WTC11 (cell line): Measurements from ENCODE around the gene PRSS53. TPM values are rescaled to one million over a fixed set of nuclear protein-coding genes. Genes with fewer than 3 reads are reported as not detected.

Source experiments
- ATAC-seq: fragments of 200-7000 bp; cut with Tn5 transposase; 2 replicates; pipeline ENCODE4 v1.10.0; 2021; ENCODE audit warnings: mild to moderate bottlenecking, moderate library complexity
- CTCF ChIA-PET: fragments of 300-600 bp; sonication (Branson Sonifier 250); formaldehyde crosslinking; loops from one replicate; lab custom pipeline; 2021; ENCODE audit warnings: antibody characterized with exemption; lab: Charles Lee
- POLR2A ChIA-PET: fragments of 350-600 bp; sonication (Branson Sonifier 250); formaldehyde crosslinking; loops from one replicate; lab custom pipeline; 2021; ENCODE audit warnings: antibody characterized with exemption; lab: Charles Lee
- DNase-seq: peaks from one replicate; pipeline ENCODE4 v3.0.0; 2021; ENCODE audit warnings: low spot score
- H3K27ac Mint-ChIP-seq: 2 replicates; pipeline ENCODE4 v1.8.0; 2021; ENCODE audit warnings: mixed read lengths
- H3K27me3 Mint-ChIP-seq: 2 replicates; pipeline ENCODE4 v1.8.0; 2021; ENCODE audit warnings: low read depth, mild to moderate bottlenecking, moderate library complexity, mixed read lengths
- H3K36me3 Mint-ChIP-seq: 2 replicates; pipeline ENCODE4 v1.8.0; 2021; ENCODE audit warnings: mixed read lengths
- H3K4me1 Mint-ChIP-seq: 2 replicates; pipeline ENCODE4 v1.8.0; 2022; ENCODE audit warnings: mixed read lengths
- H3K4me3 Mint-ChIP-seq: 2 replicates; pipeline ENCODE4 v1.8.0; 2021; ENCODE audit warnings: mild to moderate bottlenecking, moderate library complexity, mixed read lengths
- H3K9me3 Mint-ChIP-seq: 2 replicates; pipeline ENCODE4 v1.8.0; 2021; ENCODE audit warnings: mixed read lengths
- CREM ChIP-seq: sonication (generic); formaldehyde crosslinking; IDR thresholded peaks from 2 replicates; pipeline ENCODE4 v1.8.1; 2022; ENCODE audit warnings: mild to moderate bottlenecking, missing genetic modification reagents, moderate library complexity
- EMX1 ChIP-seq: fragments of 250-450 bp; sonication (Bioruptor Pico); IDR thresholded peaks from 2 replicates; pipeline ENCODE4 v1.8.0; 2021; ENCODE audit warnings: mild to moderate bottlenecking
- FOXK1 ChIP-seq: sonication (generic); formaldehyde crosslinking; IDR thresholded peaks from 2 replicates; pipeline ENCODE4 v1.8.0; 2022; ENCODE audit warnings: mild to moderate bottlenecking, moderate library complexity, missing genetic modification reagents
- GABPB1 ChIP-seq: sonication (generic); formaldehyde crosslinking; IDR thresholded peaks from 2 replicates; pipeline ENCODE4 v1.8.1; 2023; ENCODE audit warnings: mild to moderate bottlenecking, missing genetic modification reagents
- GRHL2 ChIP-seq: fragments of 250-450 bp; sonication (Bioruptor Pico); IDR thresholded peaks from 2 replicates; pipeline ENCODE4 v1.8.0; 2022; ENCODE audit warnings: mild to moderate bottlenecking, moderate library complexity; ENCODE audit not compliant: insufficient replicate concordance, severe bottlenecking
- JAZF1 ChIP-seq: fragments of 250-450 bp; sonication (Bioruptor Pico); IDR thresholded peaks from 2 replicates; pipeline ENCODE4 v1.9.0; 2021; ENCODE audit warnings: moderate library complexity, mild to moderate bottlenecking, inconsistent platforms
- PRRX2 ChIP-seq: fragments of 250-450 bp; sonication (Bioruptor Pico); IDR thresholded peaks from 2 replicates; pipeline ENCODE4 v1.8.0; 2021; ENCODE audit warnings: mild to moderate bottlenecking
- RORB ChIP-seq: fragments of 250-450 bp; sonication (Bioruptor Pico); IDR thresholded peaks from 2 replicates; pipeline ENCODE4 v1.9.0; 2021; ENCODE audit warnings: mild to moderate bottlenecking
- SOX15 ChIP-seq: fragments of 250-450 bp; sonication (Bioruptor Pico); IDR thresholded peaks from 2 replicates; pipeline ENCODE4 v1.9.0; 2021; ENCODE audit warnings: mild to moderate bottlenecking
- ZNF121 ChIP-seq: sonication (generic); formaldehyde crosslinking; IDR thresholded peaks from 2 replicates; pipeline ENCODE4 v1.8.0; 2023; ENCODE audit warnings: missing genetic modification reagents
- ZNF232 ChIP-seq: sonication (generic); formaldehyde crosslinking; IDR thresholded peaks from 2 replicates; pipeline ENCODE4 v1.8.0; 2022; ENCODE audit warnings: mild to moderate bottlenecking, missing genetic modification reagents
- ZNF317 ChIP-seq: sonication (generic); formaldehyde crosslinking; IDR thresholded peaks from 2 replicates; pipeline ENCODE4 v1.8.1; 2023; ENCODE audit warnings: low read depth, mild to moderate bottlenecking, moderate library complexity, missing genetic modification reagents, borderline replicate concordance
- ZNF423 ChIP-seq: fragments of 250-450 bp; sonication (Bioruptor Pico); IDR thresholded peaks from 2 replicates; pipeline ENCODE4 v2.1.2; 2022; ENCODE audit warnings: mild to moderate bottlenecking, moderate library complexity
- total RNA-seq: library from RNA; stranded (reverse); gene quantifications from 3 replicates; pipeline ENCODE4 v1.2.3, GENCODE V29; 2021
- TF ChIP-seq, protein P1 (sequence below): sonication (generic); formaldehyde crosslinking; IDR thresholded peaks from 2 replicates; pipeline ENCODE4 v1.8.0; 2023; ENCODE audit warnings: missing genetic modification reagents, mild to moderate bottlenecking, borderline replicate concordance
- TF ChIP-seq, protein P2 (sequence below): sonication (generic); formaldehyde crosslinking; conservative IDR thresholded peaks from 2 replicates; pipeline ENCODE4 v1.8.1; 2022; ENCODE audit warnings: mild to moderate bottlenecking, missing genetic modification reagents
- TF ChIP-seq, protein P3 (sequence below): sonication (generic); formaldehyde crosslinking; IDR thresholded peaks from 2 replicates; pipeline ENCODE4 v1.8.0; 2023; ENCODE audit warnings: missing genetic modification reagents
- TF ChIP-seq, protein P4 (sequence below): sonication (generic); formaldehyde crosslinking; IDR thresholded peaks from 2 replicates; pipeline ENCODE4 v1.8.0; 2022; ENCODE audit warnings: mild to moderate bottlenecking, missing genetic modification reagents
- TF ChIP-seq, protein P5 (sequence below): fragments of 250-450 bp; sonication (Bioruptor Pico); conservative IDR thresholded peaks from 2 replicates; pipeline ENCODE4 v1.9.0; 2021; ENCODE audit warnings: mild to moderate bottlenecking
- TF ChIP-seq, protein P6 (sequence below): sonication (generic); formaldehyde crosslinking; IDR thresholded peaks from 2 replicates; pipeline ENCODE4 v1.8.1; 2022; ENCODE audit warnings: mild to moderate bottlenecking, missing genetic modification reagents, moderate library complexity, borderline replicate concordance
- TF ChIP-seq, protein P7 (sequence below): sonication (generic); formaldehyde crosslinking; IDR thresholded peaks from 2 replicates; pipeline ENCODE4 v1.8.1; 2022; ENCODE audit warnings: missing genetic modification reagents, borderline replicate concordance
- TF ChIP-seq, protein P8 (sequence below): sonication (generic); formaldehyde crosslinking; IDR thresholded peaks from 2 replicates; pipeline ENCODE4 v1.8.1; 2023; ENCODE audit warnings: mild to moderate bottlenecking, missing genetic modification reagents, moderate library complexity

The PRSS53 gene
- total RNA-seq, 1 experiment from 2014 or later: 4.9 TPM

DNA sequence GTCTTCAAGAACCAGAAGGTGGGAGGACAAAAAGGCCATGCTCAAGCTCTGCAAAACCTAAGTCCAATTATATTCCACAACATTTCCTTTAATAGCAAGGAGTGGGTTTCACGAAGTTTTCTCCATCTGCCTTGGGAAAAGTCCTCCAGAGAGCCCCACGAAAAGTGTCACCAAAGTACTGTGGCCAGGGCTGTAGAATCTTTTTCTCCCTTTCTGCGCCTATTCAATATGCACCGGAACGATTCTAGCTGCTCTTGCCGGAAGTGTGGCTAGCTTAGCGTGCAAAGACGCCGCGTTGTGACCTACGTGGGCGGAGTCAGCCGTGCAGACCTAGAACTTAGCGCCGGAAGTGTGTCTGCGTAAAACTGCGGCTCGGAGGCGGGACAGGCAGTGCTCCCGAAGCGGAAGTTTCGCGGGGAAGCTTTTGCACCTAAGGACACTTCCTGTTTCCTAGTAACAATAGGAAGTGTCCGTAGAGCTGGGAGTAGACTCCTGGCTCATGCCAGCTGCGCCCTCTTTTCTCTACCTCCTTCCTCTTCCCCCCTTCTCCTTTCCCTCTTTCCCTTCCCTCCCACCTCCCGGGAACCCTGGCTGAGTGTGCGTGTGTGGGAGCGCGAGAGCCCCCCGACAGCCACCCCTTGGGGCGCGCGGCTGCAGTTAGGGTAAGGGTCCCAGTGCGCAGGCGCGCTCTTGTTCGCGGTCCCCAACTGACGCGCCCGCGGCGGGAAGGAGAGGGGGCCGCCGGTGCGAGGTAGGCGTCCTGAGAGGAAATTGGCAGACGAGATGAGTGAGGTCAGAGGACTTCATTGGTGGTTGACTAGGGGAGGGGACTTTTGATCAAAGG lies 14.6 kb downstream of the PRSS53 start, which contains the start of the genes ZNF646 and ZNF668 (continued):
- TF ChIP-seq, protein P1, sequence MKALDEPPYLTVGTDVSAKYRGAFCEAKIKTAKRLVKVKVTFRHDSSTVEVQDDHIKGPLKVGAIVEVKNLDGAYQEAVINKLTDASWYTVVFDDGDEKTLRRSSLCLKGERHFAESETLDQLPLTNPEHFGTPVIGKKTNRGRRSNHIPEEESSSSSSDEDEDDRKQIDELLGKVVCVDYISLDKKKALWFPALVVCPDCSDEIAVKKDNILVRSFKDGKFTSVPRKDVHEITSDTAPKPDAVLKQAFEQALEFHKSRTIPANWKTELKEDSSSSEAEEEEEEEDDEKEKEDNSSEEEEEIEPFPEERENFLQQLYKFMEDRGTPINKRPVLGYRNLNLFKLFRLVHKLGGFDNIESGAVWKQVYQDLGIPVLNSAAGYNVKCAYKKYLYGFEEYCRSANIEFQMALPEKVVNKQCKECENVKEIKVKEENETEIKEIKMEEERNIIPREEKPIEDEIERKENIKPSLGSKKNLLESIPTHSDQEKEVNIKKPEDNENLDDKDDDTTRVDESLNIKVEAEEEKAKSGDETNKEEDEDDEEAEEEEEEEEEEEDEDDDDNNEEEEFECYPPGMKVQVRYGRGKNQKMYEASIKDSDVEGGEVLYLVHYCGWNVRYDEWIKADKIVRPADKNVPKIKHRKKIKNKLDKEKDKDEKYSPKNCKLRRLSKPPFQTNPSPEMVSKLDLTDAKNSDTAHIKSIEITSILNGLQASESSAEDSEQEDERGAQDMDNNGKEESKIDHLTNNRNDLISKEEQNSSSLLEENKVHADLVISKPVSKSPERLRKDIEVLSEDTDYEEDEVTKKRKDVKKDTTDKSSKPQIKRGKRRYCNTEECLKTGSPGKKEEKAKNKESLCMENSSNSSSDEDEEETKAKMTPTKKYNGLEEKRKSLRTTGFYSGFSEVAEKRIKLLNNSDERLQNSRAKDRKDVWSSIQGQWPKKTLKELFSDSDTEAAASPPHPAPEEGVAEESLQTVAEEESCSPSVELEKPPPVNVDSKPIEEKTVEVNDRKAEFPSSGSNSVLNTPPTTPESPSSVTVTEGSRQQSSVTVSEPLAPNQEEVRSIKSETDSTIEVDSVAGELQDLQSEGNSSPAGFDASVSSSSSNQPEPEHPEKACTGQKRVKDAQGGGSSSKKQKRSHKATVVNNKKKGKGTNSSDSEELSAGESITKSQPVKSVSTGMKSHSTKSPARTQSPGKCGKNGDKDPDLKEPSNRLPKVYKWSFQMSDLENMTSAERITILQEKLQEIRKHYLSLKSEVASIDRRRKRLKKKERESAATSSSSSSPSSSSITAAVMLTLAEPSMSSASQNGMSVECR (CRISPR knock-in tag): no peak
- TF ChIP-seq, all 79 proteins: peak for 13

DNA sequence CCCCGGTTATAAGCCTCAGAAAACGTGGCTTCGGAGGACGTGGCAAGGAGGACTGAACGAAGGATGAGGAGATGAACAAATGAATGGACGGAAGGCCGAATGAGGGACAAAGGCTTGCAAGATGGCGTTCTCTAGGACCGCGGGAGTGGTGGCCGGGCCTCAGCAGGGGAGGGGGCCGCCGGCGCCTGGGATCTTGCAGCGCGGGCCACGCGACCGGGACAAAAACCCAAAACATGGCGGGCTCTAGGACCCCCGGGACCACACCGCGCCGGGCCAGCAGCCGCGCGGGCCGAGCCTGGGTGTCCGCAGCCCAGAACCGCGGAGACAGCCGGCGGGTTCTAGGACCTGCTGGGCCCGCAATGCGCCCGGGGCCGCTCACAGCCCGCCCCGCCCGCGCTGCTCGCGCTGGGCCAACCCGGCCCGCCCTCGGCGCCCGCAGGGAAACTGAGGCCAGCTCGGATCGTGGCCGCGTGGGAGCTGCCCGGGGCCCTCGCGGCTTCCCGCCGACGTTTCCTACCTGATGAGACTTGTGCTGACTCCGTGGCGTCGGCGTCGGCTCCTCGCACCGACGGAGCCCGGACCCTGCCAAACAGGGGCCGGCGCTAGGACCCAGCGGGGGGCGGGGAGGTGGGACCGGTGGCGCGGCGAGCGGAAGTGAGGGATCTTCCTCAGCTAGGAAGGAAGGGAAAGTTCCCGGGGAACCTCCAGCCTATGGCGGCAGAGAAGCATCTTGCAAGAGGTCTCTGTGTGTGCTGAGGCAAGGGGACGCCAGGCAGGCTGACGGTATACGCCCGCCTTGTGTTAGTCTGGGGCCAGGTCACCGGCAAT lies 15.4 kb downstream of the PRSS53 start:
- Mint-ChIP-seq H3K27me3 (no peaks in the 10 kb centered on the region), H3K4me1 (peaks cover 19% of the 10 kb centered on the region), H3K4me3 (peak overlapping the region; percentile 99), H3K9me3 (no peaks in the 10 kb centered on the region), H3K27ac (peak overlapping the region; percentile 95), H3K36me3 (peaks cover 10% of the 10 kb centered on the region)
- ATAC-seq: peak; percentile 58
- DNase-seq: peak; percentile 92
- ChIA-PET POLR2A (interaction anchor here (0.7 to 1.7 kb wide), 13 partner anchors 20 to 331 kb away, joined by 3 to 13 read pairs (median 6); partner anchors contain the start of genes FUS, HSD3B7, KAT8 and PRSS8), CTCF (interaction anchor here (0.8 to 2.4 kb wide), 13 partner anchors 18 to 387 kb away, joined by 3 to 22 read pairs (median 5); partner anchors contain the start of genes HSD3B7, KAT8, VKORC1 and ZNF843)
- TF ChIP-seq ZNF423 (CRISPR knock-in tag) (no peak), RORB (no peak), PRRX2 (CRISPR knock-in tag) (0 out of 2 replicates have a peak, but pooled peaks have one; percentile 79), EMX1 (CRISPR knock-in tag) (peak; percentile 43; the same call in 1 of the 2 replicates), FOXK1 (CRISPR knock-in tag) (peak; percentile 49), ZNF317 (CRISPR knock-in tag) (no peak), CREM (CRISPR knock-in tag) (peak; percentile 67; the same call in 1 of the 2 replicates), GRHL2 (CRISPR knock-in tag) (no peak), ZNF121 (peak; percentile 100), ZNF232 (CRISPR knock-in tag) (no peak), GABPB1 (no peak; the same call in 1 of the 2 replicates), JAZF1 (CRISPR knock-in tag) (no peak), SOX15 (CRISPR knock-in tag) (no peak)
- TF ChIP-seq, protein P2, sequence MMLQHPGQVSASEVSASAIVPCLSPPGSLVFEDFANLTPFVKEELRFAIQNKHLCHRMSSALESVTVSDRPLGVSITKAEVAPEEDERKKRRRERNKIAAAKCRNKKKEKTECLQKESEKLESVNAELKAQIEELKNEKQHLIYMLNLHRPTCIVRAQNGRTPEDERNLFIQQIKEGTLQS (CRISPR knock-in tag): no peak
- TF ChIP-seq, protein P3, sequence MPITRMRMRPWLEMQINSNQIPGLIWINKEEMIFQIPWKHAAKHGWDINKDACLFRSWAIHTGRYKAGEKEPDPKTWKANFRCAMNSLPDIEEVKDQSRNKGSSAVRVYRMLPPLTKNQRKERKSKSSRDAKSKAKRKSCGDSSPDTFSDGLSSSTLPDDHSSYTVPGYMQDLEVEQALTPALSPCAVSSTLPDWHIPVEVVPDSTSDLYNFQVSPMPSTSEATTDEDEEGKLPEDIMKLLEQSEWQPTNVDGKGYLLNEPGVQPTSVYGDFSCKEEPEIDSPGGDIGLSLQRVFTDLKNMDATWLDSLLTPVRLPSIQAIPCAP (CRISPR knock-in tag): no peak
- TF ChIP-seq, protein P4, sequence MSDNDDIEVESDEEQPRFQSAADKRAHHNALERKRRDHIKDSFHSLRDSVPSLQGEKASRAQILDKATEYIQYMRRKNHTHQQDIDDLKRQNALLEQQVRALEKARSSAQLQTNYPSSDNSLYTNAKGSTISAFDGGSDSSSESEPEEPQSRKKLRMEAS (CRISPR knock-in tag): peak; percentile 64; the same call in 1 of the 2 replicates
- TF ChIP-seq, protein P5, sequence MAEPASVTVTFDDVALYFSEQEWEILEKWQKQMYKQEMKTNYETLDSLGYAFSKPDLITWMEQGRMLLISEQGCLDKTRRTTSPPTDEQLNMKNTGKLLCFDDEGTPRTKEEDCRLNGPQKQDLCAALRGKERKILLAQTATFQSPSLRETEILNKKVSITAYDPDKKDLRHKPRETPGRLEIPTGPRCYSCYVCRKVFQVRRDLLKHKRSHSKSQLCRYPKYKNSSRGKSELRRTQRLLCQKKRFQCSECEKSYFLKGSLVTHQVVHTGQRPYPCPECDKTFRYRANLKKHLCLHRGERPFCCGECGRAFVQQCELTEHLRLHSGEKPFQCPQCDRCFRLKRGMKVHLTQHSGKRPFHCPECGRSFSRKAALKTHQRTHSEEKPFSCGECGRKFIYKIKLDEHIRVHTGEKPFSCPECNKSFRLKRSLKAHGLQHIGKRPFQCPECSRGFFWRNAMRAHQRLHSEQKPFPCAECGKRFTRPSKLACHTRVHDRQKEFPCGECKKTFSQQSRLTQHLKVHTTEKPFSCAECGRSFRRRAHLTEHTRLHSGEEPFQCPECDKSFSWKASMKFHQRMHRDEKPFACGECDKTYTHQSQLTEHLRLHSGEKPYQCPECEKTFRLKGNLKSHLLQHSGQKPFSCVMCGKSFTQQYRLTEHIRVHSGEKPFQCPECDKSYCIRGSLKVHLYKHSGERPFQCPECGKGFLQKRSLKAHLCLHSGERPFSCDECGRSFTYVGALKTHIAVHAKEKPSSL (CRISPR knock-in tag): no peak
- TF ChIP-seq, protein P6, sequence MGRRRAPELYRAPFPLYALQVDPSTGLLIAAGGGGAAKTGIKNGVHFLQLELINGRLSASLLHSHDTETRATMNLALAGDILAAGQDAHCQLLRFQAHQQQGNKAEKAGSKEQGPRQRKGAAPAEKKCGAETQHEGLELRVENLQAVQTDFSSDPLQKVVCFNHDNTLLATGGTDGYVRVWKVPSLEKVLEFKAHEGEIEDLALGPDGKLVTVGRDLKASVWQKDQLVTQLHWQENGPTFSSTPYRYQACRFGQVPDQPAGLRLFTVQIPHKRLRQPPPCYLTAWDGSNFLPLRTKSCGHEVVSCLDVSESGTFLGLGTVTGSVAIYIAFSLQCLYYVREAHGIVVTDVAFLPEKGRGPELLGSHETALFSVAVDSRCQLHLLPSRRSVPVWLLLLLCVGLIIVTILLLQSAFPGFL (CRISPR knock-in tag): no peak
- TF ChIP-seq, protein P7, sequence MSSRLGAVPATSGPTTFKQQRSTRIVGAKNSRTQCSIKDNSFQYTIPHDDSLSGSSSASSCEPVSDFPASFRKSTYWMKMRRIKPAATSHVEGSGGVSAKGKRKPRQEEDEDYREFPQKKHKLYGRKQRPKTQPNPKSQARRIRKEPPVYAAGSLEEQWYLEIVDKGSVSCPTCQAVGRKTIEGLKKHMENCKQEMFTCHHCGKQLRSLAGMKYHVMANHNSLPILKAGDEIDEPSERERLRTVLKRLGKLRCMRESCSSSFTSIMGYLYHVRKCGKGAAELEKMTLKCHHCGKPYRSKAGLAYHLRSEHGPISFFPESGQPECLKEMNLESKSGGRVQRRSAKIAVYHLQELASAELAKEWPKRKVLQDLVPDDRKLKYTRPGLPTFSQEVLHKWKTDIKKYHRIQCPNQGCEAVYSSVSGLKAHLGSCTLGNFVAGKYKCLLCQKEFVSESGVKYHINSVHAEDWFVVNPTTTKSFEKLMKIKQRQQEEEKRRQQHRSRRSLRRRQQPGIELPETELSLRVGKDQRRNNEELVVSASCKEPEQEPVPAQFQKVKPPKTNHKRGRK (CRISPR knock-in tag): no peak
- TF ChIP-seq, protein P8, sequence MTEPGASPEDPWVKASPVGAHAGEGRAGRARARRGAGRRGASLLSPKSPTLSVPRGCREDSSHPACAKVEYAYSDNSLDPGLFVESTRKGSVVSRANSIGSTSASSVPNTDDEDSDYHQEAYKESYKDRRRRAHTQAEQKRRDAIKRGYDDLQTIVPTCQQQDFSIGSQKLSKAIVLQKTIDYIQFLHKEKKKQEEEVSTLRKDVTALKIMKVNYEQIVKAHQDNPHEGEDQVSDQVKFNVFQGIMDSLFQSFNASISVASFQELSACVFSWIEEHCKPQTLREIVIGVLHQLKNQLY (CRISPR knock-in tag): no peak
